ENCODE data around the gene TMEM234.

The TMEM234 gene

GRCh38 chr1:32179193-32179442 lies 43.0 kb downstream of the TMEM234 start:
- no peak for DNase-seq (ENCODE audit: low read depth in 2 of 2)

GRCh38 chr1:32178380-32179192 lies 43.6 kb downstream of the TMEM234 start:
- no peak for DNase-seq (ENCODE audit: low read depth in 2 of 2)

DNA sequence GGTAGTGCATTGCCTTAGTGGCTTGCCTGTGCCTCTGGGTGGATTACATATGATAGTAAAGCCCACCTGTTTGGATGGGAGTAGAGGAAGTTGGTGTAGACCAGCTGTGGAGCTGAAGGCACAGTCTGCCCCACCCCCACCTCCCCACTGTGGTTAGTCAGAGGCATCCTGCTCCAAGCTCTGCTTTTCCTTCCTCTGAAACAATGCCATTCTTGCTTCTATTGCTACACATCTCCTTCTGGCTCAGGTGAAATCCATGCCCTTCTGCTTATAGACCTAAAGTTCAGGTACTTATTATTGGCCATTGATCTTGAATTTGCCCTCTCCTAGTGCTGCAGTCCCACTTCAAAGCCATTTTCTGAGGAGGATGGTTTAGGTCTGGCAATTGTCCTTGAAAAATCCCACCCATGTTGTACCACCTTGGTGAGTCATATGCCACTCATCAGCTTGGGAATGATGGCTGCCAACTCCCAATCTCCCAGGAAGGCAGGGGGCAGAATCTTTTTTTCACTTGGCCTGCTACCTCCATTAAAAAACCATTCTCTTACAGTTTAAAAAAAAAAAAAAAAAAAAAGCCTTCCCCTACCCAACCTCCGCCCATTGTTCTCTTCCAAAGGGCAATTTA lies 49.4 kb downstream of the TMEM234 start:
- no peak for DNase-seq (ENCODE audit: low read depth in 2 of 2)

- no peak for DNase-seq (ENCODE audit: low read depth in 2 of 2)
These were observed 51.2 kb downstream of the TMEM234 start for GRCh38 chr1:32170991-32171390.
